Mesenchymal stem cell (in vitro differentiated cells and primary cell): ENCODE measurements around the gene HMGB4.

Source experiments
- DNase-seq: peaks from one replicate; pipeline ENCODE4 v3.0.0-alpha.2; 2013
- H2AFZ ChIP-seq: one replicate; pipeline ENCODE4 v1.6.1; 2013; ENCODE audit warnings: low read depth, mild to moderate bottlenecking, control low read depth, inconsistent platforms, low read length, moderate library complexity
- H2AK5ac ChIP-seq: 2 replicates; pipeline ENCODE4 v1.6.1; 2013; ENCODE audit warnings: low read length, moderate library complexity, mild to moderate bottlenecking, inconsistent platforms; ENCODE audit not compliant: severe bottlenecking
- H2BK120ac ChIP-seq: one replicate; pipeline ENCODE4 v1.6.1; 2013; ENCODE audit warnings: low read depth, mild to moderate bottlenecking, inconsistent platforms, low read length, moderate library complexity
- H2BK12ac ChIP-seq, 2 experiments: one replicate each; pipeline ENCODE4 v1.6.1; 2013; ENCODE audit warnings: inconsistent platforms in 2 of 2, low read length in 2 of 2, mild to moderate bottlenecking in 2 of 2, moderate library complexity in 2 of 2, control low read depth in 1 of 2
- H2BK15ac ChIP-seq: one replicate; pipeline ENCODE4 v1.6.1; 2013; ENCODE audit warnings: mild to moderate bottlenecking, low read depth, inconsistent platforms; ENCODE audit not compliant: poor library complexity, severe bottlenecking
- H2BK5ac ChIP-seq: 2 replicates; pipeline ENCODE4 v1.6.1; 2013; ENCODE audit warnings: low read depth, mild to moderate bottlenecking, low read length, control low read depth, inconsistent platforms; ENCODE audit not compliant: poor library complexity, severe bottlenecking
- H3K14ac ChIP-seq, 2 experiments: one replicate each; pipeline ENCODE4 v1.6.1; 2013; ENCODE audit warnings: inconsistent platforms in 2 of 2, low read length in 2 of 2, control low read depth in 1 of 2, mild to moderate bottlenecking in 1 of 2, moderate library complexity in 1 of 2
- H3K18ac ChIP-seq, 2 experiments: one replicate each; pipeline ENCODE4 v1.6.1; 2013; ENCODE audit warnings: inconsistent platforms in 2 of 2, low read length in 2 of 2, control low read depth in 1 of 2, low read depth in 1 of 2, mild to moderate bottlenecking in 1 of 2
- H3K23ac ChIP-seq, 2 experiments: one replicate each; pipeline ENCODE4 v1.6.1; 2013; ENCODE audit warnings: inconsistent platforms in 2 of 2, low read length in 2 of 2, mild to moderate bottlenecking in 2 of 2, moderate library complexity in 2 of 2, control low read depth in 1 of 2
- H3K27ac ChIP-seq: 2 replicates; pipeline ENCODE4 v1.5.1; 2013; ENCODE audit warnings: mild to moderate bottlenecking, moderate library complexity, low read length, control low read depth, inconsistent platforms; ENCODE audit not compliant: poor library complexity, severe bottlenecking
- H3K27me3 ChIP-seq, 2 experiments: 2 replicates each; pipeline versions ENCODE4 v1.6.1 to v1.7.0; 2013; ENCODE audit warnings: low read length in 2 of 2, mild to moderate bottlenecking in 2 of 2, moderate library complexity in 2 of 2, control low read depth in 1 of 2, inconsistent platforms in 1 of 2; ENCODE audit not compliant: control insufficient read depth in 1 of 2, insufficient read depth in 1 of 2
- H3K36me3 ChIP-seq, 2 experiments: 2 replicates each; pipeline versions ENCODE4 v1.6.1 to v1.7.0; 2013; ENCODE audit warnings: low read length in 2 of 2, control low read depth in 1 of 2, inconsistent platforms in 1 of 2, low read depth in 1 of 2, mild to moderate bottlenecking in 1 of 2; ENCODE audit not compliant: insufficient read depth in 2 of 2, control insufficient read depth in 1 of 2
- H3K4ac ChIP-seq, 2 experiments: one replicate each; pipeline ENCODE4 v1.6.1; 2013; ENCODE audit warnings: inconsistent platforms in 2 of 2, low read length in 2 of 2, mild to moderate bottlenecking in 2 of 2, moderate library complexity in 2 of 2, control low read depth in 1 of 2, low read depth in 1 of 2
- H3K4me1 ChIP-seq: 2 replicates; pipeline ENCODE4 v1.6.1; 2013; ENCODE audit warnings: low read depth, low read length, control low read depth; ENCODE audit not compliant: control insufficient read depth, insufficient read depth
- H3K4me2 ChIP-seq: 2 replicates; pipeline ENCODE4 v1.6.1; 2013; ENCODE audit warnings: low read length, mild to moderate bottlenecking, inconsistent platforms; ENCODE audit not compliant: poor library complexity, severe bottlenecking
- H3K4me3 ChIP-seq, 2 experiments: 2 replicates each; pipeline versions ENCODE4 v1.5.1 to v1.7.0; 2013; ENCODE audit warnings: low read length in 2 of 2, mild to moderate bottlenecking in 2 of 2, control low read depth in 1 of 2, low read depth in 1 of 2; ENCODE audit not compliant: insufficient read depth in 1 of 2
- H3K79me1 ChIP-seq: replicated peaks from 2 replicates; pipeline ENCODE4 v1.6.1; 2013; ENCODE audit warnings: mild to moderate bottlenecking, control low read depth, low read length, inconsistent platforms; ENCODE audit not compliant: poor library complexity, severe bottlenecking
- H3K9ac ChIP-seq: 2 replicates; pipeline ENCODE4 v1.7.0; 2013; ENCODE audit warnings: mild to moderate bottlenecking, low read length, moderate library complexity
- H3K9me3 ChIP-seq: 2 replicates; pipeline ENCODE4 v1.7.0; 2013; ENCODE audit warnings: mild to moderate bottlenecking, low read length; ENCODE audit not compliant: control insufficient read depth
- H4K8ac ChIP-seq: one replicate; pipeline ENCODE4 v1.6.1; 2013; ENCODE audit warnings: inconsistent platforms, mild to moderate bottlenecking, low read length, moderate library complexity
- H4K91ac ChIP-seq: one replicate; pipeline ENCODE4 v1.6.1; 2013; ENCODE audit warnings: mild to moderate bottlenecking, low read length, inconsistent platforms
- WGBS: methylation state at CpG from one replicate; pipeline ENCODE4 v1.1.7; 2013; ENCODE audit warnings: mixed read lengths; 5-methylcytosine and 5-hydroxymethylcytosine counted together

HMGB4 gene

GRCh38 chr1:33841494-33841893 lies 22.4 kb upstream of the HMGB4 start:
- Histone ChIP-seq H3K4me3 (no peak overlapping the region), H2BK15ac (no peak overlapping the region), H3K14ac (no peak overlapping the region), H3K9ac (no peak overlapping the region), H3K4me1 (no peaks in the 10 kb centered on the region), H3K4ac (no peak overlapping the region), H3K4me2 (no peak overlapping the region), H3K18ac (no peak overlapping the region), H4K8ac (no peak overlapping the region), H3K79me1 (no peaks in the 10 kb centered on the region), H2AFZ (no peak overlapping the region), H2BK120ac (no peak overlapping the region), H2BK5ac (no peak overlapping the region), H3K23ac (no peak overlapping the region), H3K36me3 (peaks cover 0 to 16% of the 10 kb centered on the region in 2 experiments), H3K27me3 (no peaks in the 10 kb centered on the region), H2BK12ac (no peak overlapping the region), H4K91ac (no peak overlapping the region), H3K27ac (no peak overlapping the region), H3K9me3 (no peaks in the 10 kb centered on the region), H2AK5ac (no peak overlapping the region)
- no peak for DNase-seq
- 56% methylated on average over 1 of the region's 1 CpG for WGBS

- Histone ChIP-seq H3K9me3 (no peaks in the 10 kb centered on the region), H3K4ac (no peak overlapping the region), H3K4me3 (no peak overlapping the region), H3K27ac (no peak overlapping the region), H3K18ac (no peak overlapping the region), H2AFZ (no peak overlapping the region), H2BK5ac (no peak overlapping the region), H2BK12ac (no peak overlapping the region), H4K91ac (no peak overlapping the region), H3K27me3 (no peaks in the 10 kb centered on the region), H2BK15ac (no peak overlapping the region), H3K4me1 (no peaks in the 10 kb centered on the region), H2AK5ac (no peak overlapping the region), H2BK120ac (no peak overlapping the region), H3K14ac (no peak overlapping the region), H3K4me2 (no peak overlapping the region), H3K36me3 (peaks cover 0 to 18% of the 10 kb centered on the region in 2 experiments), H3K23ac (no peak overlapping the region), H3K79me1 (no peaks in the 10 kb centered on the region), H3K9ac (no peak overlapping the region), H4K8ac (no peak overlapping the region)
- no peak for DNase-seq
- WGBS, result 76% methylated on average over 4 of the region's 5 CpGs
These were observed 21.5 kb upstream of the HMGB4 start for GRCh38 chr1:33842348-33842747.

GRCh38 chr1:33844166-33844565 lies 19.7 kb upstream of the HMGB4 start:
- Histone ChIP-seq H2BK15ac (no peak overlapping the region), H2BK5ac (no peak overlapping the region), H2AK5ac (no peak overlapping the region), H3K27ac (no peak overlapping the region), H3K9me3 (no peaks in the 10 kb centered on the region), H3K79me1 (no peaks in the 10 kb centered on the region), H3K9ac (no peak overlapping the region), H3K14ac (no peak overlapping the region), H3K23ac (no peak overlapping the region), H3K4ac (no peak overlapping the region), H2AFZ (no peak overlapping the region), H4K91ac (no peak overlapping the region), H3K4me2 (no peak overlapping the region), H4K8ac (no peak overlapping the region), H3K4me1 (no peaks in the 10 kb centered on the region), H3K27me3 (no peaks in the 10 kb centered on the region), H3K18ac (no peak overlapping the region), H3K4me3 (no peak overlapping the region), H2BK120ac (no peak overlapping the region), H2BK12ac (no peak overlapping the region), H3K36me3 (peaks cover 0 to 13% of the 10 kb centered on the region in 2 experiments)
- no peak for DNase-seq
- 59% methylated on average over 5 of the region's 5 CpGs for WGBS

DNA sequence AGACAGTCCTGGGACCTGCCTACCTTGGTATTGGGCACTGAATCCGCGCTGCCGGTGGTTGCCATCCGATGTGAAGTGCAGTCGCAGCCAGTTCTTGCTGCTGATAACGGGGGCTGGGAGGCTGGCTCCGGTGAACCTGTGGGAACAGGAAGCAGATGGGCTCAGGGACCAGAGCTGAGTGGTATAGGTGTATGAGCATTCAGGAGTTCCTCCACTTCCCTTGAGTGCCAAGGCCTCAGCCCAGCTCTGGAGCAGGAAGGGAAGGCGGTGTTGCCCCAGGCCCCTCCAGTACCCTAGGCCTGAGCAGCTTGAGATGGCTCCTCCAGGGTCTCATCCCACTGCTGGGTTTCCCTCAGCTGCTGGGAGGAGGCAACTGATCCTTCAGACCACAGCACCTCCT lies 17.0 kb upstream of the HMGB4 start:
- Histone ChIP-seq H3K4me1 (no peaks in the 10 kb centered on the region), H3K36me3 (peaks cover 0 to 10% of the 10 kb centered on the region in 2 experiments), H2BK12ac (no peak overlapping the region), H2BK5ac (peak overlapping the region; percentile 46), H3K4ac (no peak overlapping the region), H3K14ac (no peak overlapping the region), H3K9ac (no peak overlapping the region), H3K79me1 (no peaks in the 10 kb centered on the region), H3K27me3 (no peaks in the 10 kb centered on the region), H4K91ac (no peak overlapping the region), H3K4me2 (no peak overlapping the region), H3K18ac (no peak overlapping the region), H3K27ac (no peak overlapping the region), H2AFZ (no peak overlapping the region), H2BK15ac (no peak overlapping the region), H2AK5ac (no peak overlapping the region), H4K8ac (no peak overlapping the region), H3K4me3 (no peak overlapping the region), H3K9me3 (no peaks in the 10 kb centered on the region), H2BK120ac (no peak overlapping the region), H3K23ac (no peak overlapping the region)
- 85% methylated on average over 8 of the region's 8 CpGs for WGBS
- DNase-seq, result no peak
